ENCODE measurements around the gene TUBGCP6.
A peak's percentile ranks its signal among the peaks of the same experiment; 100 is the strongest.

TUBGCP6 gene

DNA sequence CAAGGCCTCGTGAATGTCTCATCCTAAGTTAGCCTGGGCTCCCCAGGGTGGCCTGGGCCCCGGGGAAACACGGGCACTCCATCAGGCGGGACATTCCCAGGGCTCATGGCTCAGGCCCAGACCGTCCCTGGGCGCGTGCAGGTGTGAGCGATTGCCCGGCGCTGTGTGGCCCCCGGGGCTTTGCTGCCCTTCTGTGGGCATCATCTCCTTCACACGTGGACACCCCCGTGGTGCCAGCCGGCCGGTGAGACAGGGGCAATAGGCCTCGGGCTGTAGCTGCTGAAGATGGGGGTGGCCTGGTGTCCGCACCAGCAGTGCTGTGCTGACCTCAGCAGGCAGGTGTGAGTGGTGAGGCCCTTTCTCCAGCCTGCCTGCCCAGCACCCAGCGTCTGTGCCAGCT, 48.6 kb downstream of the TUBGCP6 start:
- TF ChIP-seq EZH2phosphoT487 (IDR thresholded peaks at IDR 0.05; ENCODE audit: borderline replicate concordance, low read length): no peak
- TF ChIP-seq, protein P1, sequence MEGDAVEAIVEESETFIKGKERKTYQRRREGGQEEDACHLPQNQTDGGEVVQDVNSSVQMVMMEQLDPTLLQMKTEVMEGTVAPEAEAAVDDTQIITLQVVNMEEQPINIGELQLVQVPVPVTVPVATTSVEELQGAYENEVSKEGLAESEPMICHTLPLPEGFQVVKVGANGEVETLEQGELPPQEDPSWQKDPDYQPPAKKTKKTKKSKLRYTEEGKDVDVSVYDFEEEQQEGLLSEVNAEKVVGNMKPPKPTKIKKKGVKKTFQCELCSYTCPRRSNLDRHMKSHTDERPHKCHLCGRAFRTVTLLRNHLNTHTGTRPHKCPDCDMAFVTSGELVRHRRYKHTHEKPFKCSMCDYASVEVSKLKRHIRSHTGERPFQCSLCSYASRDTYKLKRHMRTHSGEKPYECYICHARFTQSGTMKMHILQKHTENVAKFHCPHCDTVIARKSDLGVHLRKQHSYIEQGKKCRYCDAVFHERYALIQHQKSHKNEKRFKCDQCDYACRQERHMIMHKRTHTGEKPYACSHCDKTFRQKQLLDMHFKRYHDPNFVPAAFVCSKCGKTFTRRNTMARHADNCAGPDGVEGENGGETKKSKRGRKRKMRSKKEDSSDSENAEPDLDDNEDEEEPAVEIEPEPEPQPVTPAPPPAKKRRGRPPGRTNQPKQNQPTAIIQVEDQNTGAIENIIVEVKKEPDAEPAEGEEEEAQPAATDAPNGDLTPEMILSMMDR (IDR thresholded peaks at IDR 0.05; ENCODE audit: low read depth, low read length, poor library complexity, severe bottlenecking): no peak
- H3K27me3 ChIP-seq (ENCODE audit: control insufficient read depth, low read length): no peaks in the 10 kb centered on the region
- H3K36me3 ChIP-seq (ENCODE audit: control insufficient read depth, low read length): peaks cover 80% of the 10 kb centered on the region
- H3K9me2 ChIP-seq (replicated peaks; ENCODE audit: control insufficient read depth, low read length): no peaks in the 10 kb centered on the region
- H4K20me1 ChIP-seq (ENCODE audit: control insufficient read depth, insufficient read depth, low read depth, low read length): no peaks in the 10 kb centered on the region
- H3F3A ChIP-seq (ENCODE audit: control insufficient read depth, insufficient read depth): peaks cover 16% of the 10 kb centered on the region
- peaks cover 65% of the 10 kb centered on the region for H3K79me2 ChIP-seq (ENCODE audit: control insufficient read depth, low read length)
- peaks cover 70% of the 10 kb centered on the region for H3K4me1 ChIP-seq (ENCODE audit: control insufficient read depth, low read length)
- no peak overlapping the region for H3K4me3 ChIP-seq (ENCODE audit: low read length)
- no peak overlapping the region for H3K4me2 ChIP-seq (ENCODE audit: low read length)
- H3K9me3 ChIP-seq (ENCODE audit: control insufficient read depth, insufficient read depth, low read length): no peaks in the 10 kb centered on the region
- no peak overlapping the region for H3K27ac ChIP-seq (ENCODE audit: low read depth, low read length)

DNA sequence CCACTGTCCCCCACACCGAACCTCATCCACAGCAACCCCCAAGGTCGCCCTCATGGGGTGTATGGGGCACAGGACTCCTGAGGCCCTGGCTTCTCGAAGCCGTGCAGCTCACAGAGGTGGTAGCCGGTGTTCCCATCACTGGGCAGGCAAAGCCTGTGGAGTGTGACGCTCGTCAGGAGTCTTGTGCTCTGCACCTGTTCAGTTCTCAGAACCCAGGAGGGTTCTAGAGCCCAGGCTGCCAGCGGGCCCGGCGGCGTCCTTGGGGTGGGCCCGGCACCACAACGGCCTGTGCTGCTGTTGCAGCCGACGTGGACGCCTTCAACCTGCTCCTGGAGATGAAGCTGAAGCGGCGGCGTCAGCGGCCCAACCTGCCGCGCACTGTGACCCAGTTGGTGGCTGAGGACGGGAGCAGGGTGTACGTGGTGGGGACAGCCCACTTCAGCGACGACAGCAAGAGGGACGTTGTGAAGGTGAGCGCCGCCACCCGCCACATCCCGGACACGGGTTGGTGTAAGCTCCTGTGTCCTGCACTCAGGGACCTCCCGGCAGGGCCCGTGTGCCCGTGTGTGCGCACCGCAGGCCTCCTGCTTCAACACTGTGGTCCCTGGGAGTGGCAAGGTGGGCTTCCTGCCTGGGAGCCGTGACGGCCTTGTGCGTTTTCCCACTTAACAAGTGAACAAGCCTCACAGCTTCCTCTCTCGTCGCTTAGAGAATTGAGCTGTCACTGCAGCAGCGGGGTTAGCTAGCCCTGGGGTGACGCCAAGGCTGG, 50.6 kb downstream of the TUBGCP6 start:
- Histone ChIP-seq H3K4me2 (ENCODE audit: low read length) (peak overlapping the region; percentile 99), H3F3A (ENCODE audit: control insufficient read depth, insufficient read depth) (peaks cover 31% of the 10 kb centered on the region), H3K79me2 (ENCODE audit: control insufficient read depth, low read length) (peaks cover 51% of the 10 kb centered on the region), H3K9me2 (replicated peaks; ENCODE audit: control insufficient read depth, low read length) (no peaks in the 10 kb centered on the region), H3K36me3 (ENCODE audit: control insufficient read depth, low read length) (peaks cover 82% of the 10 kb centered on the region), H3K4me3 (ENCODE audit: low read length) (peak overlapping the region; percentile 81), H4K20me1 (ENCODE audit: control insufficient read depth, insufficient read depth, low read depth, low read length) (no peaks in the 10 kb centered on the region), H3K27me3 (ENCODE audit: control insufficient read depth, low read length) (no peaks in the 10 kb centered on the region), H3K27ac (ENCODE audit: low read depth, low read length) (peak overlapping the region; percentile 100), H3K4me1 (ENCODE audit: control insufficient read depth, low read length) (peaks cover 81% of the 10 kb centered on the region), H3K9me3 (ENCODE audit: control insufficient read depth, insufficient read depth, low read length) (no peaks in the 10 kb centered on the region)
- TF ChIP-seq EZH2phosphoT487 (IDR thresholded peaks at IDR 0.05; ENCODE audit: borderline replicate concordance, low read length): no peak
- TF ChIP-seq, protein P1 (IDR thresholded peaks at IDR 0.05; ENCODE audit: low read depth, low read length, poor library complexity, severe bottlenecking): no peak

DNA sequence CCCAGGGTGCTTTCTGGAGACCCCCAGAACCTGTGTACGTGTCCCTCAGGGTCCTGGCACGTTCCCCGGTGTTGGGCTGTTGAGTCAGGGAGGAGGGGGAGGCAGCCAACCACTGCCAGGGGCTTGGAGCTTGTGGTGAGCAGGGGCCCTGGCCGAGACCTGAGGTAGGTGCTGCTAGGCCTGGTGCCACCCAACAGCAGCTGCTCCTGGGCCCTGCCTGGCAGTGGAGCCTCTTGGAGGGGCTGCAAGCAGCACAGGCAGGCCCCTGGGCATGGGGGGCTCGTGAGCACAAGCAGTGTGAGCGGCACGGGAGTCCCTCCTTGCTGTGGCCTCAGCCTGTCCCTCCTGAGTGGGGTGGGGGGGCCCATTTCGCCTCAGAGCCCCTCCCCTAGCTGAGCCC, 51.2 kb downstream of the TUBGCP6 start:
- peaks cover 55% of the 10 kb centered on the region for H3K79me2 ChIP-seq (ENCODE audit: control insufficient read depth, low read length)
- H3K4me2 ChIP-seq (ENCODE audit: low read length): peak overlapping the region; percentile 99
- no peak for TF ChIP-seq EZH2phosphoT487 (IDR thresholded peaks at IDR 0.05; ENCODE audit: borderline replicate concordance, low read length)
- TF ChIP-seq, protein P1 (IDR thresholded peaks at IDR 0.05; ENCODE audit: low read depth, low read length, poor library complexity, severe bottlenecking): no peak
- H3K36me3 ChIP-seq (ENCODE audit: control insufficient read depth, low read length): peaks cover 82% of the 10 kb centered on the region
- H3K27ac ChIP-seq (ENCODE audit: low read depth, low read length): peak overlapping the region; percentile 100
- peak overlapping the region; percentile 81 for H3K4me3 ChIP-seq (ENCODE audit: low read length)
- no peaks in the 10 kb centered on the region for H3K9me3 ChIP-seq (ENCODE audit: control insufficient read depth, insufficient read depth, low read length)
- H4K20me1 ChIP-seq (ENCODE audit: control insufficient read depth, insufficient read depth, low read depth, low read length): no peaks in the 10 kb centered on the region
- no peaks in the 10 kb centered on the region for H3K9me2 ChIP-seq (replicated peaks; ENCODE audit: control insufficient read depth, low read length)
- H3K27me3 ChIP-seq (ENCODE audit: control insufficient read depth, low read length): no peaks in the 10 kb centered on the region
- H3F3A ChIP-seq (ENCODE audit: control insufficient read depth, insufficient read depth): peaks cover 32% of the 10 kb centered on the region
- peaks cover 83% of the 10 kb centered on the region for H3K4me1 ChIP-seq (ENCODE audit: control insufficient read depth, low read length)
